Activated CD8-positive, alpha-beta memory T cell treated with anti-CD3 and anti-CD28 coated beads, Interleukin-2, amount 10 ng/mL, durations not matched to agents 7 days and 5 days (primary cell): ENCODE measurements around the gene HIGD1C. TPM values are rescaled to one million over a fixed set of nuclear protein-coding genes. Genes with fewer than 3 reads are reported as not detected.
"Not testable (repeated sequence)": the region's sequence is repeated elsewhere in the genome, so short reads cannot be mapped to it uniquely, and the experiment has no call there.

Experiments used
- ATAC-seq: fragments of 150-1000 bp; cut with Tn5 transposase; one replicate; pipeline ENCODE4 v1.10.0; 2021; ENCODE audit warnings: moderate library complexity
- CTCF ChIA-PET: fragments of 350-600 bp; sonication (Branson Sonifier 250); formaldehyde crosslinking; loops from one replicate; lab custom pipeline; 2021; ENCODE audit warnings: antibody characterized with exemption; lab: Charles Lee
- DNase-seq: peaks from one replicate; pipeline ENCODE4 v3.0.0-alpha.2; 2020
- H3K27ac Mint-ChIP-seq: one replicate; pipeline ENCODE4 v1.8.0; 2021; ENCODE audit warnings: mild to moderate bottlenecking, mixed read lengths
- H3K27me3 Mint-ChIP-seq: one replicate; pipeline ENCODE4 v1.8.0; 2021; ENCODE audit warnings: mixed read lengths
- H3K36me3 Mint-ChIP-seq: one replicate; pipeline ENCODE4 v1.8.0; 2021; ENCODE audit warnings: mild to moderate bottlenecking, mixed read lengths
- H3K4me1 Mint-ChIP-seq: one replicate; pipeline ENCODE4 v1.8.0; 2021; ENCODE audit warnings: mixed read lengths
- H3K4me3 Mint-ChIP-seq: one replicate; pipeline ENCODE4 v1.8.0; 2021; ENCODE audit warnings: mild to moderate bottlenecking, moderate library complexity, mixed read lengths
- H3K9me3 Mint-ChIP-seq: one replicate; pipeline ENCODE4 v1.8.0; 2022; ENCODE audit warnings: low read depth, mixed read lengths
- total RNA-seq, 2 experiments: library from RNA; stranded (reverse); gene quantifications; one replicate each; pipeline ENCODE4 v1.2.3, GENCODE V29; 2021

Gene HIGD1C
- total RNA-seq, 2 experiments from 2014 or later = not detected

DNA sequence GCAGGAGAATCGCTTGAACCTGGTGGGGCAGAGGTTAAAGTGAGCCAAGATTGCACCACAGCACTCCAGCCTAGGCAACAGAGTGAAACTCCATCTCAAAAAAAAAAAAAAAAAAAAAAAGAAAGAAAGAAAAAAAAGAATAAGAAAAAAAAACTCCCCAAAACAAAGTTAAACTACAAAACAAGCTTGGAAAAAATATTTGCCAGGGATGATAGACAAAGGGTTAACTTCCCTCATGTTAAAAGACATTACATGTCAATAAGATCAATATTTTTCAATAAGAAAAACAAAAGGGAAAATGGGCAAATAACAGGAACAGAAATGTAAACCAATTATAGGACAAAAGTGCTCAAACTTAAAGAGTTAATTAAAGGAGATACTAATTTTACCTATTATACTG is 26.4 kb upstream of the HIGD1C start:
- CTCF ChIA-PET = interaction anchor here (0.7 to 1.7 kb wide), 5 partner anchors 12 to 415 kb away, joined by 4 to 7 read pairs (median 5); no protein-coding TSS in a partner anchor
- no peak overlapping the region for H3K27ac Mint-ChIP-seq

DNA sequence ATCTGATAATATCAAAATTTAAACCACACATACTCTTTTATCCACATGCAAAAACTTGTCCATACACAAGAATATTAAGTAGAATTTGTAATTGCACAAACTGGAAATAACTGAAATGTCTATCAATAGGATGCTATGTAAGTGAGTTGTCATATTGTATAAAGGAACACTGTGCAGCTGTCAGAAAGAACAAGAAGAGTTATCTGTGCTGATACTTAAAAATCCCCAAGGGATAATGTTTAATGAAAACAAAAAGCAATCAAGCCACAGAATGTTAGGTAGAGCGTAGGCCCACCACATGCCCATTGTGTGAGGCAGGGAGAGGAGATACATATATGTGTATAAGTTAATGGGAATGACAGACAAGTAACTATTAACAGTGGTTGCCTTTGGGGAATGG is 25.9 kb upstream of the HIGD1C start:
- no peaks in the 10 kb centered on the region for H3K9me3 Mint-ChIP-seq
- ATAC-seq (no peak), DNase-seq (no peak)
- no peak overlapping the region for H3K27ac Mint-ChIP-seq
- H3K36me3 Mint-ChIP-seq = peaks cover 8% of the 10 kb centered on the region
- H3K27me3 Mint-ChIP-seq = no peaks in the 10 kb centered on the region
- peaks cover 44% of the 10 kb centered on the region for H3K4me1 Mint-ChIP-seq
- CTCF ChIA-PET = interaction anchor here (0.7 to 1.7 kb wide), 4 partner anchors 13 to 161 kb away, joined by 4 to 7 read pairs (median 4); no protein-coding TSS in a partner anchor
- peak overlapping the region; percentile 39 for H3K4me3 Mint-ChIP-seq

More for the DNA sequence above, 26.4 kb upstream of the HIGD1C start:
- DNase-seq (no peak), ATAC-seq (no peak)
- H3K36me3 Mint-ChIP-seq = peaks cover 7% of the 10 kb centered on the region
- H3K27me3 Mint-ChIP-seq = no peaks in the 10 kb centered on the region
- H3K9me3 Mint-ChIP-seq = no peaks in the 10 kb centered on the region
- H3K4me3 Mint-ChIP-seq = peak overlapping the region; percentile 39
- H3K4me1 Mint-ChIP-seq = peaks cover 44% of the 10 kb centered on the region

- Mint-ChIP-seq H3K36me3 (peaks cover 11% of the 10 kb centered on the region), H3K4me3 (peak overlapping the region; percentile 35), H3K4me1 (peaks cover 44% of the 10 kb centered on the region)
- not testable (repeated sequence) for H3K27ac Mint-ChIP-seq, H3K9me3 Mint-ChIP-seq, DNase-seq, H3K27me3 Mint-ChIP-seq, ATAC-seq
- CTCF ChIA-PET = interaction anchor here (1.2 kb wide), 1 partner anchor 162 kb away, joined by 4 read pairs; no protein-coding TSS in a partner anchor
Observed at GRCh38 chr12:50926932-50927331, 25.4 kb upstream of the HIGD1C start.

DNA sequence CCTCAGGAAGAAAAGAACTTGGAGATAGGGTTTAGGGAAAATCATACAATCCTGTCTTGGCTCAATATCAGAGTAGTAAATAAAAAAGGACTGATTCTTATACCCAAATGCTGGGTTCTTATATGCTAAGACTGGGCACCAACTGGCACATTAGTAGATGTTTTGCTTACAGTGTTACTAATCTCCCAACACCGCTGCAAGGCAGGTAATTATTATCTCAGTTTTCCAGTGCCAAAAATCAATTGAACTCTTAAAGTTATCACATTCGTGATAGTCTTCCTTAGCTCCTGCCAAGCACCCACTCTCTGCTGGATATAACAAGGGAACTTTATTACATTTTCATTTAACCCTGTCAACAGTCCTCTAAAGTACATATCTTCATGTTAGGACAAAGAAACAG is 25.0 kb upstream of the HIGD1C start:
- ATAC-seq = no peak
- H3K4me3 Mint-ChIP-seq = peak overlapping the region; percentile 35
- H3K27me3 Mint-ChIP-seq = no peaks in the 10 kb centered on the region
- CTCF ChIA-PET = interaction anchor here (1.2 kb wide), 1 partner anchor 162 kb away, joined by 4 read pairs; no protein-coding TSS in a partner anchor
- H3K36me3 Mint-ChIP-seq = peaks cover 11% of the 10 kb centered on the region
- no peaks in the 10 kb centered on the region for H3K9me3 Mint-ChIP-seq
- no peak overlapping the region for H3K27ac Mint-ChIP-seq
- peaks cover 43% of the 10 kb centered on the region for H3K4me1 Mint-ChIP-seq
- no peak for DNase-seq

- ATAC-seq (no peak), DNase-seq (no peak)
- Mint-ChIP-seq H3K4me1 (peaks cover 41% of the 10 kb centered on the region), H3K9me3 (no peaks in the 10 kb centered on the region), H3K4me3 (peak overlapping the region; percentile 35), H3K36me3 (peaks cover 11% of the 10 kb centered on the region), H3K27ac (no peak overlapping the region), H3K27me3 (no peaks in the 10 kb centered on the region)
- CTCF ChIA-PET = interaction anchor here (1.2 kb wide), 1 partner anchor 163 kb away, joined by 4 read pairs; no protein-coding TSS in a partner anchor
Observed at GRCh38 chr12:50927766-50928224, 24.5 kb upstream of the HIGD1C start.

GRCh38 chr12:50928392-50928791 is 24.0 kb upstream of the HIGD1C start:
- ATAC-seq = no peak
- CTCF ChIA-PET = no interaction called here
- H3K4me3 Mint-ChIP-seq = no peak overlapping the region

DNA sequence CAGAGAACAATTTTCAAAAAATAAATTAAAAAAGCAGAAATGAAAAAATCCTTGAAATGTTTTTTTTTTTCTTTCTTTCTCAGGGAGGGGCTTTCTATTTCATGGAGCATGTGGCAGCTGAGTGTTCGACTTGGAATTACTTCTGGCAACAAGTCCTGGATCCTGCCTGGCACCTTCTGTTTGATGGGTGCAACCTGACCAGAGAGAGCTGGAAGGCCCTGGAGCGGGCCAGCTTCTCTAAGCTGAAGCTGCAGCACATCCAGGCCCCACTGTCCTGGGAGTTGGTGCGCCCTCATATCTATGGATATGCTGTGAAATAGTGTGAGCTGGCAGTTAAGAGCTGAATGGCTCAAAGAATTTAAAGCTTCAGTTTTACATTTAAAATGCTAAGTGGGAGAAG is 22.5 kb upstream of the HIGD1C start:
- no peak for DNase-seq
- CTCF ChIA-PET = interaction anchor here (1.4 kb wide), 1 partner anchor 165 kb away, joined by 3 read pairs; no protein-coding TSS in a partner anchor
- ATAC-seq = no peak
- Mint-ChIP-seq H3K9me3 (no peaks in the 10 kb centered on the region), H3K4me1 (peaks cover 24% of the 10 kb centered on the region), H3K27ac (no peak overlapping the region), H3K27me3 (no peaks in the 10 kb centered on the region), H3K4me3 (no peak overlapping the region), H3K36me3 (peaks cover 11% of the 10 kb centered on the region)

More at GRCh38 chr12:50928392-50928791, 24.0 kb upstream of the HIGD1C start:
- H3K27me3 Mint-ChIP-seq = no peaks in the 10 kb centered on the region
- H3K36me3 Mint-ChIP-seq = peaks cover 11% of the 10 kb centered on the region
- no peak for DNase-seq
- H3K4me1 Mint-ChIP-seq = peaks cover 38% of the 10 kb centered on the region
- H3K27ac Mint-ChIP-seq = peak overlapping the region; percentile 4
- H3K9me3 Mint-ChIP-seq = no peaks in the 10 kb centered on the region

DNA sequence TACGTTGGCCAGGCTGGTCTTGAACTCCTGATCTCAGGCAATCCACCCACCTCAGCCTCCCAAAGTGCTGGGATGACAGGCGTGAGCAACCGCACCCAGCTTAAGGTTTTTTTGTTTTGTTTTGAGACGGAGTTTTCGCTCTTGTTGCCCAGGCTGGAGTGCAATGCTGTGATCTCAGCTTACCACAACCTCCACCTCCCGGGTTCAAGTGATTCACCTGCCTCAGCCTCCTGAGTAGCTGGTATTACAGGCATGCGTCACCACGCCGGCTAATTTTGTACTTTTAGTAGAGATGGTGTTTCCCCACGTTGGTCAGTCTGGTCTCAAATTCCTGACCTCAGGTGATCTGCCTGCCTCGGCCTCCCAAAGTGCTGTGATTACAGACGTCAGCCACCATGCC is 21.9 kb upstream of the HIGD1C start:
- ATAC-seq = not testable (repeated sequence)
- CTCF ChIA-PET = interaction anchor here (0.8 to 1.4 kb wide), 2 partner anchors 17 to 165 kb away, joined by 3 read pairs; no protein-coding TSS in a partner anchor

DNA sequence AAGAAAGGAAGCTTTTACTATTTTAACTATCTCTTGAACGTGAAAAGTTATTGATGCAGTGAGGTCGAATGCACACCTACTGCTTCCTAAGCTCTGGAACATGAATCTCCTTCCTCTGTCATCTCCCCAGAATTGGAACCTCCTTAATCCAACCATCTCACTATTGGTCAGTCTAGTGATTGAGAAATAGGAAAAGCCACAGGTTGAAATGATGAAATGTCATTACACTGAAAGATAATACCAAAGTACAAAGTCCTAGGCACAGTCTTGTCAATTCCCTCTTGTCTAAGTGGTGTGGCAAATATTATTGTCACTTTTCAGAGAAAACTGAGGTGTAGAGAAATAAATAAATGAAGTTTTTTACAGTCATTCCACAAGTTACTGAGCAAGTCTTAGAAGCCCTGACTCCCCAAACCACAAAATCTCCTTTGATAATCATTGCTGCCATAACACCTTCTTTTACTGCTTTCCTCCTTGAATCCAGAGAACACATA is 19.5 kb upstream of the HIGD1C start:
- no peaks in the 10 kb centered on the region for H3K27me3 Mint-ChIP-seq
- ATAC-seq = no peak
- DNase-seq = no peak
- H3K4me1 Mint-ChIP-seq = peaks cover 8% of the 10 kb centered on the region
- H3K4me3 Mint-ChIP-seq = no peak overlapping the region
- H3K9me3 Mint-ChIP-seq = peaks cover 7% of the 10 kb centered on the region
- H3K27ac Mint-ChIP-seq = no peak overlapping the region
- peaks cover 15% of the 10 kb centered on the region for H3K36me3 Mint-ChIP-seq
- CTCF ChIA-PET = interaction anchor here (0.6 kb wide), 1 partner anchor 94 kb away, joined by 3 read pairs; no protein-coding TSS in a partner anchor

More for the DNA sequence above, 21.9 kb upstream of the HIGD1C start:
- H3K9me3 Mint-ChIP-seq, H3K27me3 Mint-ChIP-seq, H3K4me3 Mint-ChIP-seq, DNase-seq, H3K27ac Mint-ChIP-seq: not testable (repeated sequence)
- H3K4me1 Mint-ChIP-seq = peaks cover 18% of the 10 kb centered on the region
- H3K36me3 Mint-ChIP-seq = peaks cover 11% of the 10 kb centered on the region

GRCh38 chr12:50933459-50934124 is 18.8 kb upstream of the HIGD1C start:
- CTCF ChIA-PET = no interaction called here
- no peak for DNase-seq
- Mint-ChIP-seq H3K27ac (no peak overlapping the region), H3K27me3 (no peaks in the 10 kb centered on the region), H3K4me3 (no peak overlapping the region), H3K9me3 (peaks cover 7% of the 10 kb centered on the region), H3K36me3 (peaks cover 17% of the 10 kb centered on the region), H3K4me1 (peaks cover 3% of the 10 kb centered on the region)
- no peak for ATAC-seq

- Mint-ChIP-seq H3K4me3 (no peak overlapping the region), H3K27me3 (no peaks in the 10 kb centered on the region), H3K27ac (no peak overlapping the region), H3K9me3 (peaks cover 7% of the 10 kb centered on the region), H3K4me1 (no peaks in the 10 kb centered on the region), H3K36me3 (peaks cover 17% of the 10 kb centered on the region)
- DNase-seq = no peak
- no peak for ATAC-seq
- CTCF ChIA-PET = no interaction called here
Observed at GRCh38 chr12:50934371-50934851, 17.9 kb upstream of the HIGD1C start.

- Mint-ChIP-seq H3K36me3 (peaks cover 15% of the 10 kb centered on the region), H3K9me3 (peaks cover 7% of the 10 kb centered on the region), H3K4me1 (no peaks in the 10 kb centered on the region), H3K4me3 (no peak overlapping the region), H3K27me3 (no peaks in the 10 kb centered on the region), H3K27ac (no peak overlapping the region)
- ATAC-seq (no peak), DNase-seq (no peak)
- CTCF ChIA-PET = no interaction called here
Observed at GRCh38 chr12:50934981-50935807, 17.1 kb upstream of the HIGD1C start.
